DND-41 (cell line): ENCODE data around the gene CAPN5.

ENCODE experiments used
- EZH2 ChIP-seq: IDR thresholded peaks from 3 replicates; pipeline ENCODE4 v1.6.1; 2012; ENCODE audit warnings: borderline replicate concordance, low read depth, mild to moderate bottlenecking, moderate library complexity, low read length, inconsistent platforms; ENCODE audit not compliant: severe bottlenecking
- TF ChIP-seq, protein P1 (sequence below): IDR thresholded peaks from 2 replicates; pipeline ENCODE4 v1.5.1; 2012; ENCODE audit warnings: borderline replicate concordance, low read length, moderate library complexity, mild to moderate bottlenecking; ENCODE audit not compliant: poor library complexity, severe bottlenecking; ENCODE audit errors: extremely low read depth

DNA sequence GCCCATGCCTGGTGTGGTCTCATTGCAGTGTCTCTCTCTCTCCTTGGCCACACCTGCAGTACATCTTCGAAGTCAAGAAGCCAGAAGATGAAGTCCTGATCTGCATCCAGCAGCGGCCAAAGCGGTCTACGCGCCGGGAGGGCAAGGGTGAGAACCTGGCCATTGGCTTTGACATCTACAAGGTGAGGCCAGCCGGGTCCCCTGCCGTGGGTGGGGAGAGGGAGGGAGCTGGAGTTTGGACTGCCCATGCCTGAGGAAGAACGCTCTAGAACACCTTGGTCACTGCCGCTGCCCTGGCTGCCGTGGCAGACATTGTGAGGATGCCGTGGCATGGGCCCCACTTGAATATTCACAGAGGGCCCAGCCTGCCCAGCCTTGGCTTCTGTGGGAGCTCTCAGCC, 52.2 kb downstream of the CAPN5 start:
- no peak for TF ChIP-seq EZH2
- TF ChIP-seq, protein P1, sequence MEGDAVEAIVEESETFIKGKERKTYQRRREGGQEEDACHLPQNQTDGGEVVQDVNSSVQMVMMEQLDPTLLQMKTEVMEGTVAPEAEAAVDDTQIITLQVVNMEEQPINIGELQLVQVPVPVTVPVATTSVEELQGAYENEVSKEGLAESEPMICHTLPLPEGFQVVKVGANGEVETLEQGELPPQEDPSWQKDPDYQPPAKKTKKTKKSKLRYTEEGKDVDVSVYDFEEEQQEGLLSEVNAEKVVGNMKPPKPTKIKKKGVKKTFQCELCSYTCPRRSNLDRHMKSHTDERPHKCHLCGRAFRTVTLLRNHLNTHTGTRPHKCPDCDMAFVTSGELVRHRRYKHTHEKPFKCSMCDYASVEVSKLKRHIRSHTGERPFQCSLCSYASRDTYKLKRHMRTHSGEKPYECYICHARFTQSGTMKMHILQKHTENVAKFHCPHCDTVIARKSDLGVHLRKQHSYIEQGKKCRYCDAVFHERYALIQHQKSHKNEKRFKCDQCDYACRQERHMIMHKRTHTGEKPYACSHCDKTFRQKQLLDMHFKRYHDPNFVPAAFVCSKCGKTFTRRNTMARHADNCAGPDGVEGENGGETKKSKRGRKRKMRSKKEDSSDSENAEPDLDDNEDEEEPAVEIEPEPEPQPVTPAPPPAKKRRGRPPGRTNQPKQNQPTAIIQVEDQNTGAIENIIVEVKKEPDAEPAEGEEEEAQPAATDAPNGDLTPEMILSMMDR: no peak
